NCI-H146 treated with DMSO at 0.1 percent for 48 hours (cell line): ENCODE results near the gene ZFYVE9.
"Not testable (repeated sequence)": the region's sequence is repeated elsewhere in the genome, so short reads cannot be mapped to it uniquely, and the experiment has no call there.

Experiments
- DNase-seq: peaks from one replicate; lab custom pipeline; 2025; ENCODE audit not compliant: unreplicated experiment; lab: John Stamatoyannopoulos, UW

ZFYVE9 gene

GRCh38 chr1:52365071-52365745 is 223.3 kb downstream of the ZFYVE9 start:
- DNase-seq: no peak

GRCh38 chr1:52365746-52366516 is 224.0 kb downstream of the ZFYVE9 start, which contains the start of gene CC2D1B:
Gene CC2D1B, minus strand, starts transcription at chr1:52366205. Its CDS starts 1,585 bp downstream, at chr1:52364620.
- peak; percentile 96 for DNase-seq

GRCh38 chr1:52366517-52366827 is 224.6 kb downstream of the ZFYVE9 start:
- DNase-seq: no peak

GRCh38 chr1:52367272-52367671 is 225.4 kb downstream of the ZFYVE9 start:
- DNase-seq: no peak

GRCh38 chr1:52368383-52369172 is 226.7 kb downstream of the ZFYVE9 start:
- peak; percentile 61 for DNase-seq

GRCh38 chr1:52369851-52370250 is 228.0 kb downstream of the ZFYVE9 start:
- DNase-seq: not testable (repeated sequence)

- DNase-seq: no peak
Observed at GRCh38 chr1:52385376-52385775, 243.5 kb downstream of the ZFYVE9 start.

GRCh38 chr1:52386458-52386857 is 244.6 kb downstream of the ZFYVE9 start:
- DNase-seq: no peak

- no peak for DNase-seq
Observed at GRCh38 chr1:52393174-52393573, 251.3 kb downstream of the ZFYVE9 start.
